CD4-positive, alpha-beta T cell (primary cell): Measurements from ENCODE around the gene SLC36A1. TPM values are rescaled to one million over a fixed set of nuclear protein-coding genes. Genes with fewer than 3 reads are reported as not detected.

Experiments
- ATAC-seq: fragments of 200-7000 bp; cut with Tn5 transposase; one replicate; pipeline ENCODE4 v1.10.0; 2022; ENCODE audit warnings: mild to moderate bottlenecking; ENCODE audit not compliant: poor library complexity
- CTCF ChIA-PET: fragments of 350-600 bp; sonication (Branson Sonifier 250); formaldehyde crosslinking; loops from one replicate; lab custom pipeline; 2021; ENCODE audit warnings: antibody characterized with exemption, inconsistent platforms; lab: Charles Lee
- POLR2A ChIA-PET: fragments of 350-600 bp; sonication (Branson Sonifier 250); formaldehyde crosslinking; loops from one replicate; lab custom pipeline; 2021; ENCODE audit warnings: antibody characterized with exemption, inconsistent platforms; lab: Charles Lee
- DNase-seq, 14 experiments: peaks; one replicate each; pipeline ENCODE4 v3.0.0-alpha.2; 2013 to 2020; ENCODE audit warnings: mixed read lengths in 2 of 14
- H3K27ac ChIP-seq, 2 donors: one replicate each; pipeline versions ENCODE4 v1.5.1 to v1.7.0; 2013; ENCODE audit warnings: low read length in 2 of 2, low read depth in 1 of 2, mild to moderate bottlenecking in 1 of 2
- H3K27me3 ChIP-seq, 2 experiments: 1 replicate in 1 of 2; 2 replicates in 1 of 2; pipeline versions ENCODE4 v1.6.1 to v1.7.0; 2013; ENCODE audit warnings: low read length in 2 of 2, control low read depth in 1 of 2, mild to moderate bottlenecking in 1 of 2, moderate library complexity in 1 of 2; ENCODE audit not compliant: insufficient read depth in 2 of 2, control insufficient read depth in 1 of 2
- H3K36me3 ChIP-seq: one replicate; pipeline ENCODE4 v1.6.1; 2013; ENCODE audit warnings: low read length, control low read depth; ENCODE audit not compliant: insufficient read depth
- H3K4me1 ChIP-seq: one replicate; pipeline ENCODE4 v1.6.1; 2013; ENCODE audit warnings: low read length, control low read depth; ENCODE audit not compliant: insufficient read depth
- H3K4me3 ChIP-seq: one replicate; pipeline ENCODE4 v1.5.1; 2013; ENCODE audit warnings: mild to moderate bottlenecking, low read length, moderate library complexity
- H3K9me3 ChIP-seq, 2 experiments: 1 replicate in 1 of 2; 2 replicates in 1 of 2; pipeline versions ENCODE4 v1.6.1 to v1.7.0; 2013; ENCODE audit warnings: low read length in 2 of 2, mild to moderate bottlenecking in 2 of 2, control low read depth in 1 of 2, moderate library complexity in 1 of 2; ENCODE audit not compliant: control insufficient read depth in 1 of 2, insufficient read depth in 1 of 2
- H3K27ac Mint-ChIP-seq: one replicate; pipeline ENCODE4 v1.8.0; 2020; ENCODE audit warnings: mixed read lengths
- H3K27me3 Mint-ChIP-seq: one replicate; pipeline ENCODE4 v1.8.0; 2021; ENCODE audit warnings: mixed read lengths
- H3K36me3 Mint-ChIP-seq: one replicate; pipeline ENCODE4 v1.8.0; 2021; ENCODE audit warnings: low read depth, mixed read lengths
- H3K4me1 Mint-ChIP-seq: one replicate; pipeline ENCODE4 v1.8.0; 2021; ENCODE audit warnings: low read depth, mixed read lengths
- H3K4me3 Mint-ChIP-seq: one replicate; pipeline ENCODE4 v1.8.0; 2020; ENCODE audit warnings: mild to moderate bottlenecking, mixed read lengths
- H3K9me3 Mint-ChIP-seq: one replicate; pipeline ENCODE4 v1.8.0; 2020; ENCODE audit warnings: mixed read lengths
- intact Hi-C, 2 experiments: fragments of 100-400 bp; cut with DNase I in 1 of 2; cut with micrococcal nuclease in 1 of 2; formaldehyde crosslinking; loops; one replicate each; pipeline versions ENCODE4 v1.15.1 to v1.9.0; 2023 to 2025; cut with DNase I, micrococcal nuclease
- total RNA-seq, 174 experiments: library from RNA in 2 of 174; stranded (reverse) in 2 of 174; gene quantifications; one replicate each; pipeline ENCODE4 v1.2.3 and lab custom pipeline; 2021 to 2026
- TF ChIP-seq, protein P1 (sequence below): fragments of 200-600 bp; IDR thresholded peaks from one replicate; pipeline ENCODE4 v1.8.0; 2022; ENCODE audit warnings: antibody characterized with exemption, mild to moderate bottlenecking

Gene SLC36A1
- total RNA-seq, 2 experiments from 2014 or later = 2.2 to 2.8 TPM

DNA sequence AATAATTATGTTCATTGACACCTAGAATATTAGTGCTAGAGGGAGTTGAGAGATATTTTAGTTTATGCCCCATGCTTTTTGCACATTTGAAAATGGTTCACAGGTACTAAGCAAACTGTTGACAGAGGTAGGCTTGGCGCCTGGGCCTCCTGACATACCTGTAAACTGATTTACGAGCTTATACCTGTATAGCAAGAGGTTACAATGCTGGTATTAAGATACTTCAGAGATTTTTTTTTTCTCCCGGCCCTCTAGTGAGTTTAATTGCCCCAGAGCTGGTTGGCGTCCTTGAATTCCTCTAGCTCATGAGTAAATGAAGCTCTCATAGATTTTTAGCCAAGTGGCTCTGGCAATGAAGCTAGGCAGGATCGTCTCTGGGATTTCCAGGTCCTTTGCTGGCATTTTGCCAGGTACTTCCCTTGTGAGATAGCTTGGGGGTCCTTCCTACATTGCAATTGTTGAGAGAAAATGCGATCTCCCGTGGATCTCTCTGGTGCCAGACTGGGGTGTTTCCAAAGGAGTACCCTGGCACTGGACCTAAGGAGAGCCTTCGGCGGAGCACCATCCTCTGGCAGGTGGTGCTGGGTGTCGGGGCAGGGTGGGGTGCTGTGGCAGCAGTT, 9.0 kb downstream of the SLC36A1 start:
- CTCF ChIA-PET = no interaction called here
- intact Hi-C loops = no loop called here
- H3K4me3 ChIP-seq = no peak overlapping the region
- DNase-seq = no peak
- no peaks in the 10 kb centered on the region for H3K9me3 ChIP-seq
- peaks cover 7% of the 10 kb centered on the region for H3K36me3 ChIP-seq
- no peak overlapping the region for H3K27ac ChIP-seq
- Mint-ChIP-seq H3K27me3 (no peaks in the 10 kb centered on the region), H3K4me1 (no peaks in the 10 kb centered on the region), H3K9me3 (no peaks in the 10 kb centered on the region), H3K36me3 (peaks cover 26% of the 10 kb centered on the region), H3K27ac (no peak overlapping the region), H3K4me3 (no peak overlapping the region)
- TF ChIP-seq, protein P1, sequence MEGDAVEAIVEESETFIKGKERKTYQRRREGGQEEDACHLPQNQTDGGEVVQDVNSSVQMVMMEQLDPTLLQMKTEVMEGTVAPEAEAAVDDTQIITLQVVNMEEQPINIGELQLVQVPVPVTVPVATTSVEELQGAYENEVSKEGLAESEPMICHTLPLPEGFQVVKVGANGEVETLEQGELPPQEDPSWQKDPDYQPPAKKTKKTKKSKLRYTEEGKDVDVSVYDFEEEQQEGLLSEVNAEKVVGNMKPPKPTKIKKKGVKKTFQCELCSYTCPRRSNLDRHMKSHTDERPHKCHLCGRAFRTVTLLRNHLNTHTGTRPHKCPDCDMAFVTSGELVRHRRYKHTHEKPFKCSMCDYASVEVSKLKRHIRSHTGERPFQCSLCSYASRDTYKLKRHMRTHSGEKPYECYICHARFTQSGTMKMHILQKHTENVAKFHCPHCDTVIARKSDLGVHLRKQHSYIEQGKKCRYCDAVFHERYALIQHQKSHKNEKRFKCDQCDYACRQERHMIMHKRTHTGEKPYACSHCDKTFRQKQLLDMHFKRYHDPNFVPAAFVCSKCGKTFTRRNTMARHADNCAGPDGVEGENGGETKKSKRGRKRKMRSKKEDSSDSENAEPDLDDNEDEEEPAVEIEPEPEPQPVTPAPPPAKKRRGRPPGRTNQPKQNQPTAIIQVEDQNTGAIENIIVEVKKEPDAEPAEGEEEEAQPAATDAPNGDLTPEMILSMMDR = no peak
- POLR2A ChIA-PET = interaction anchor here (0.7 to 1.3 kb wide), 2 partner anchors 9 to 13 kb away, joined by 4 to 7 read pairs; partner anchors contain the start of gene SLC36A1
- H3K27me3 ChIP-seq = no peaks in the 10 kb centered on the region
- ATAC-seq = no peak
- H3K4me1 ChIP-seq = no peaks in the 10 kb centered on the region

DNA sequence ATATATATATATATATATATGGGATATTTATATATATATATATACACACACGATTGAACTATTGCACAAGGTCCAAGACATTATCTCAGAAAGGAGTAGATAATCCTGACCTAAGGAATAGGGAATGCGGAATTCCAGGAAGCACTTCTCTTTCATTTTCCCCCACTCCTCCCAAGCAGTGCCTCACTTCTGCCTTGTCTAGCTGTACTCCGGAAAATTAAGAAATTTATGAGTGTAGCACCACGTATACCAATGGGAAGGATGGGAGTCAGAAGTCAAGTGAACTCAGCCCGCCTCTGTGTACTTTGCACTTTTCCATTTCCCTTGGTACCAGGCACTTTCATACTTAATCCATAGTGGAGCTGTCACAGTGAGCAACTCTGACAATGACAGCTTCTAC, 10.9 kb downstream of the SLC36A1 start:
- no peaks in the 10 kb centered on the region for H3K9me3 Mint-ChIP-seq

DNA sequence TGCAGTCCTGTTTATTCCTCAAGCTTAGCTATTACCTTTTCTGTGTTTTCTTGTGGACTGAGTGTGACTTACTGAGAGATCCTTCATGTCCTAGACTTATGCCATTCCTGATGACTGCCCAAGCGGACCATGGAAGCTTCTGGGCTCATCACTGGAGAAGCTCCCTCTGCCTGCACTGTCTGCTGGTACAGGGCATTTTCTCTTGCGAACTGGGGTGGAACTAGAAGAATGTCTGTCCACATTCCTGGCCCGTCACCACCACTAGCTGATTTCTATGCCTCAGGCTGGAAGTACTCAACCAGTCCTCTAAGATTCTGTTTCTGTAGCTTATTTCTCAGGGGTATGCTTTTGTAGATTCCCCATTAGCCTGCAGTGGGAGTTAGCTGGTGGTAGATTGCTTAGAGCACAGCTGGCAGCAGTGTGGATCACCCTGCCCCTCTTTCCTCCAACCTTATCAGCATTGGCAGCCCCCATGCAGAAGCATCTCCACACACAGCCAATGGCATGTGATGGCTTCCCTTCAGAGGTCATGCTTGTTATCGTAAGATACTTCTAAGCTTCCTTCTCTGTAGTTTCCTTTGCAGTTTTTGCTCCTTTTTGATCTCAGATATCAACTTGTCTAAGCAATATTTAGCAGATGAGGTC, 12.4 kb downstream of the SLC36A1 start:
- H3K4me3 Mint-ChIP-seq = no peak overlapping the region
- H3K36me3 Mint-ChIP-seq = peaks cover 42% of the 10 kb centered on the region
- H3K27me3 Mint-ChIP-seq = no peaks in the 10 kb centered on the region
- H3K36me3 ChIP-seq = peaks cover 18% of the 10 kb centered on the region
- H3K27me3 ChIP-seq = no peaks in the 10 kb centered on the region
- intact Hi-C loops = no loop called here
- DNase-seq = no peak
- TF ChIP-seq, protein P1 = no peak
- H3K4me1 ChIP-seq = no peaks in the 10 kb centered on the region
- ATAC-seq = no peak
- no peaks in the 10 kb centered on the region for H3K9me3 ChIP-seq
- POLR2A ChIA-PET = interaction anchor here (0.6 to 1.6 kb wide), 2 partner anchors 12 to 702 kb away, joined by 3 to 5 read pairs; no protein-coding TSS in a partner anchor
- H3K4me3 ChIP-seq = no peak overlapping the region
- no peaks in the 10 kb centered on the region for H3K4me1 Mint-ChIP-seq
- H3K9me3 Mint-ChIP-seq = no peaks in the 10 kb centered on the region
- CTCF ChIA-PET = interaction anchor here (2.2 kb wide), 1 partner anchor 12 kb away, joined by 12 read pairs; the partner anchor contains the start of gene SLC36A1
- no peak overlapping the region for H3K27ac Mint-ChIP-seq
- H3K27ac ChIP-seq = no peak overlapping the region

More for the DNA sequence above, 10.9 kb downstream of the SLC36A1 start:
- intact Hi-C loops = no loop called here
- H3K27me3 Mint-ChIP-seq = no peaks in the 10 kb centered on the region
- H3K36me3 Mint-ChIP-seq = peaks cover 30% of the 10 kb centered on the region
- Histone ChIP-seq H3K9me3 (no peaks in the 10 kb centered on the region), H3K27ac (no peak overlapping the region), H3K36me3 (peaks cover 7% of the 10 kb centered on the region), H3K27me3 (no peaks in the 10 kb centered on the region), H3K4me1 (no peaks in the 10 kb centered on the region), H3K4me3 (no peak overlapping the region)
- H3K27ac Mint-ChIP-seq = no peak overlapping the region
- ChIA-PET CTCF (no interaction called here), POLR2A (interaction anchor here (1.6 kb wide), 1 partner anchor 10 kb away, joined by 5 read pairs; no protein-coding TSS in a partner anchor)
- DNase-seq (no peak), ATAC-seq (no peak)
- no peaks in the 10 kb centered on the region for H3K4me1 Mint-ChIP-seq
- no peak overlapping the region for H3K4me3 Mint-ChIP-seq
- TF ChIP-seq, protein P1 = no peak
